Esophagus squamous epithelium (tissue), 4 donors: ENCODE results near the gene HPD.

Experiments
- POLR2A ChIP-seq, 4 donors: fragments of 450-650 bp; IDR thresholded peaks; one replicate each; pipeline ENCODE4 v1.6.1; 2017; ENCODE audit warnings: antibody characterized with exemption in 4 of 4, mild to moderate bottlenecking in 4 of 4, moderate library complexity in 3 of 4
- TF ChIP-seq, protein P1 (sequence below), 6 experiments: fragments of 450-650 bp in 4 of 6; fragments of 200-600 bp in 2 of 6; sonication (generic) in 2 of 6; IDR thresholded peaks; one replicate each; pipeline ENCODE4 v1.5.1; 2016 to 2019; ENCODE audit warnings: antibody characterized with exemption in 6 of 6, mild to moderate bottlenecking in 4 of 6, moderate library complexity in 4 of 6

DNA sequence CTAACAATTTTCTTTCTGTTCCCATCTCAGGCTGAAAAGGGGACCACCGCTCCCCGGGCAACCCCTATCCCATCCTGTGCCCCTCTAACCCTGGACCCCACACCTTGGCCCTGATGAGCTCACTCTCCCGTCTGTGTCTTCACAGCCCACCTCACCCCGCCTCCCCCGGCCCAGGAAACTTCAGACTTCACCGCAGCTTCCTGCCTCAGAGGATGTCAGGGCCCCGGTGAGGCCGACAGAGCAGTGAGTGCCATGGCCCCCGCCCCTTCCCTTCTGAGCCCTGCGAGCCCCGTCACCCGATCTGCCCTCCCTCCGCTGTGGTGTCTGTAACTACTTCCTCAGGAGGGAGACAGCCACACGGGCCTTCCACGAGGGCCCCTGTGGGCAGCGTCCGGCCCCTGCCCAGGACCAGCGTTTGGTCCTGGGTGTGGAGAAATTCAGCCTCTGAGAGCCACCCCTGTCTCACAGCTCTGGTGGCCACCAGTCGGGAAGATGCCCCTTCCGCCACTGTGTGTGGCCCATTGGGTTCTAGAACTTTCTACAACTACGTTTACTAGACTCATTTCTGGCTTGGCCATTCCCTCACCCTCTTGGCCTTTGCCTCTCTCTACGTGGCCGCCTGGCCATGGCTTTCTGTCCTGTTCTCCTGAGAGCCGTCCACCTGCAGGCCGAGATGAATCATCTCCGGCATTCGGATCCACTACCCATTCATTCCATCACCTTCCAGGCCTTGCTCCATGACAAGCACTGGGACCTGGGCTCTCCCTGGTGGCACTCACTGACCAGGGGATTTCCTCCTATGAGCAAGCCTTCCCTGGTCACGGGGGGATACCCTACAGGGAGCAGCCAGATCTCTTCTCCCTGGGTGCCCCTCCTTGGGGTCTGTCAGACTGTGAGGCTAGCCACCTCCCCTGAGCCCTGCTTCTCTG, 68.6 kb downstream of the HPD start:
- TF ChIP-seq, protein P1, sequence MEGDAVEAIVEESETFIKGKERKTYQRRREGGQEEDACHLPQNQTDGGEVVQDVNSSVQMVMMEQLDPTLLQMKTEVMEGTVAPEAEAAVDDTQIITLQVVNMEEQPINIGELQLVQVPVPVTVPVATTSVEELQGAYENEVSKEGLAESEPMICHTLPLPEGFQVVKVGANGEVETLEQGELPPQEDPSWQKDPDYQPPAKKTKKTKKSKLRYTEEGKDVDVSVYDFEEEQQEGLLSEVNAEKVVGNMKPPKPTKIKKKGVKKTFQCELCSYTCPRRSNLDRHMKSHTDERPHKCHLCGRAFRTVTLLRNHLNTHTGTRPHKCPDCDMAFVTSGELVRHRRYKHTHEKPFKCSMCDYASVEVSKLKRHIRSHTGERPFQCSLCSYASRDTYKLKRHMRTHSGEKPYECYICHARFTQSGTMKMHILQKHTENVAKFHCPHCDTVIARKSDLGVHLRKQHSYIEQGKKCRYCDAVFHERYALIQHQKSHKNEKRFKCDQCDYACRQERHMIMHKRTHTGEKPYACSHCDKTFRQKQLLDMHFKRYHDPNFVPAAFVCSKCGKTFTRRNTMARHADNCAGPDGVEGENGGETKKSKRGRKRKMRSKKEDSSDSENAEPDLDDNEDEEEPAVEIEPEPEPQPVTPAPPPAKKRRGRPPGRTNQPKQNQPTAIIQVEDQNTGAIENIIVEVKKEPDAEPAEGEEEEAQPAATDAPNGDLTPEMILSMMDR (IDR thresholded peaks at IDR 0.05): no peak
- TF ChIP-seq POLR2A (IDR thresholded peaks at IDR 0.05): peak in 2 of 4 donors; percentile 12 to 57
